ENCODE measurements around the gene WDFY3.

DNA sequence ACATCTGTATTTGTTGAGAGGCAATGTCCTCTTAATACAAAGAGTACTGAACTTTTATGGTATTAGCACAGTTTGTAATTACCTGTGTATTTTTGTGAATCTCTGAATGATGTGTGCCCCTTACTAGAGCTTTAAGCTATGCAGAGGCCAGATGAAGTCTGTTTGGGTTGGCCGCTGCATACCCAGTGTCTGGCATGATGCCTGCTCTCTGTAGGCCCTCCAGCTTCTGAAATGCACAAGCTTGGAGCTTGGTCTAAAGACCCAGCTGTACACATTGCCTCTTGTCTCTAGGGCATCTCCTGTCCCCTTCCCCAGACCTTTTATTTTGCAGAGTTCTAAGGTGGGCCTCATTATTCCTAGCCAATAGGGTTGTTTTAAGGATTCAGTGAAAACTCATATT is 315.0 kb downstream of the WDFY3 start:
- TF ChIP-seq, protein P1, sequence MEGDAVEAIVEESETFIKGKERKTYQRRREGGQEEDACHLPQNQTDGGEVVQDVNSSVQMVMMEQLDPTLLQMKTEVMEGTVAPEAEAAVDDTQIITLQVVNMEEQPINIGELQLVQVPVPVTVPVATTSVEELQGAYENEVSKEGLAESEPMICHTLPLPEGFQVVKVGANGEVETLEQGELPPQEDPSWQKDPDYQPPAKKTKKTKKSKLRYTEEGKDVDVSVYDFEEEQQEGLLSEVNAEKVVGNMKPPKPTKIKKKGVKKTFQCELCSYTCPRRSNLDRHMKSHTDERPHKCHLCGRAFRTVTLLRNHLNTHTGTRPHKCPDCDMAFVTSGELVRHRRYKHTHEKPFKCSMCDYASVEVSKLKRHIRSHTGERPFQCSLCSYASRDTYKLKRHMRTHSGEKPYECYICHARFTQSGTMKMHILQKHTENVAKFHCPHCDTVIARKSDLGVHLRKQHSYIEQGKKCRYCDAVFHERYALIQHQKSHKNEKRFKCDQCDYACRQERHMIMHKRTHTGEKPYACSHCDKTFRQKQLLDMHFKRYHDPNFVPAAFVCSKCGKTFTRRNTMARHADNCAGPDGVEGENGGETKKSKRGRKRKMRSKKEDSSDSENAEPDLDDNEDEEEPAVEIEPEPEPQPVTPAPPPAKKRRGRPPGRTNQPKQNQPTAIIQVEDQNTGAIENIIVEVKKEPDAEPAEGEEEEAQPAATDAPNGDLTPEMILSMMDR (IDR thresholded peaks at IDR 0.05; ENCODE audit: poor library complexity), result no peak
- no peak for TF ChIP-seq EZH2phosphoT487 (IDR thresholded peaks at IDR 0.05; ENCODE audit: low read depth, severe bottlenecking, unreplicated experiment)

Data from hepatocyte (in vitro differentiated cells).